ENCODE results near the gene TRIM9. TPM values are rescaled to one million over a fixed set of nuclear protein-coding genes. Genes with fewer than 3 reads are reported as not detected.

The TRIM9 gene
- total RNA-seq, 1 experiment from 2014 or later: 9.8 TPM

GRCh38 chr14:51028851-51029754, 65.8 kb downstream of the TRIM9 start:
- H3K27ac ChIP-seq (ENCODE audit: low read depth, low read length, poor library complexity, severe bottlenecking): no peak overlapping the region
- DNase-seq (ENCODE audit: low spot score): no peak
- no TSS peak for BruUV-seq (replicated peaks)

GRCh38 chr14:51028361-51028760, 66.5 kb downstream of the TRIM9 start:
- no peaks in the 10 kb centered on the region for H3K36me3 ChIP-seq (ENCODE audit: insufficient read depth, low read length, poor library complexity, severe bottlenecking)
- CTCF ChIA-PET: no interaction called here

More at GRCh38 chr14:51028851-51029754, 65.8 kb downstream of the TRIM9 start:
- POLR2A ChIA-PET (ENCODE audit: low non-redundant PET): no interaction called here
- no peak for TF ChIP-seq EZH2 (IDR thresholded peaks at IDR 0.05; ENCODE audit: borderline replicate concordance, low read depth, low read length, poor library complexity, severe bottlenecking)
- TF ChIP-seq CTCF (conservative IDR thresholded peaks at IDR 0.05; ENCODE audit: low read depth, low read length): no peak
- intact Hi-C loops (cut with micrococcal nuclease; ENCODE audit: unreplicated experiment): no loop called here
- Histone ChIP-seq H3K4me1 (ENCODE audit: insufficient read depth, low read length, poor library complexity, severe bottlenecking) (no peaks in the 10 kb centered on the region), H3K4me3 (ENCODE audit: low read depth, low read length, poor library complexity, severe bottlenecking) (no peak overlapping the region), H3K36me3 (ENCODE audit: insufficient read depth, low read length, poor library complexity, severe bottlenecking) (no peaks in the 10 kb centered on the region), H3K27me3 (replicated peaks; ENCODE audit: insufficient read depth, low read depth, low read length, poor library complexity) (no peaks in the 10 kb centered on the region), H3K9me3 (ENCODE audit: low read depth, low read length, poor library complexity, severe bottlenecking) (no peaks in the 10 kb centered on the region)
- CTCF ChIA-PET: no interaction called here

GRCh38 chr14:51024377-51024776, 70.5 kb downstream of the TRIM9 start:
- intact Hi-C loops (cut with micrococcal nuclease; ENCODE audit: unreplicated experiment): no loop called here
- Histone ChIP-seq H3K4me3 (ENCODE audit: low read depth, low read length, poor library complexity, severe bottlenecking) (no peak overlapping the region), H3K4me1 (ENCODE audit: insufficient read depth, low read length, poor library complexity, severe bottlenecking) (no peaks in the 10 kb centered on the region), H3K27ac (ENCODE audit: low read depth, low read length, poor library complexity, severe bottlenecking) (no peak overlapping the region), H3K27me3 (replicated peaks; ENCODE audit: insufficient read depth, low read depth, low read length, poor library complexity) (no peaks in the 10 kb centered on the region), H3K36me3 (ENCODE audit: insufficient read depth, low read length, poor library complexity, severe bottlenecking) (no peaks in the 10 kb centered on the region), H3K9me3 (ENCODE audit: low read depth, low read length, poor library complexity, severe bottlenecking) (no peaks in the 10 kb centered on the region)
- DNase-seq (ENCODE audit: low spot score): no peak
- CTCF ChIA-PET: no interaction called here
- TF ChIP-seq EZH2 (IDR thresholded peaks at IDR 0.05; ENCODE audit: borderline replicate concordance, low read depth, low read length, poor library complexity, severe bottlenecking): no peak
- TF ChIP-seq CTCF (conservative IDR thresholded peaks at IDR 0.05; ENCODE audit: low read depth, low read length): no peak
- POLR2A ChIA-PET (ENCODE audit: low non-redundant PET): no interaction called here
- BruUV-seq (replicated peaks): no TSS peak

More at GRCh38 chr14:51028361-51028760, 66.5 kb downstream of the TRIM9 start:
- H3K27me3 ChIP-seq (replicated peaks; ENCODE audit: insufficient read depth, low read depth, low read length, poor library complexity): no peaks in the 10 kb centered on the region
- intact Hi-C loops (cut with micrococcal nuclease; ENCODE audit: unreplicated experiment): no loop called here
- TF ChIP-seq EZH2 (IDR thresholded peaks at IDR 0.05; ENCODE audit: borderline replicate concordance, low read depth, low read length, poor library complexity, severe bottlenecking) (no peak), CTCF (conservative IDR thresholded peaks at IDR 0.05; ENCODE audit: low read depth, low read length) (no peak)
- no peaks in the 10 kb centered on the region for H3K9me3 ChIP-seq (ENCODE audit: low read depth, low read length, poor library complexity, severe bottlenecking)
- BruUV-seq (replicated peaks): no TSS peak
- no peak overlapping the region for H3K4me3 ChIP-seq (ENCODE audit: low read depth, low read length, poor library complexity, severe bottlenecking)
- no peak for DNase-seq (ENCODE audit: low spot score)
- no peak overlapping the region for H3K27ac ChIP-seq (ENCODE audit: low read depth, low read length, poor library complexity, severe bottlenecking)
- POLR2A ChIA-PET (ENCODE audit: low non-redundant PET): no interaction called here
- no peaks in the 10 kb centered on the region for H3K4me1 ChIP-seq (ENCODE audit: insufficient read depth, low read length, poor library complexity, severe bottlenecking)

Measured in A673 (cell line).